Measurements from ENCODE around the gene GFOD2. TPM values are rescaled to one million over a fixed set of nuclear protein-coding genes. Genes with fewer than 3 reads are reported as not detected.

Gene GFOD2
- total and polyA plus RNA-seq, 2 of the 13 experiments (the other 11 are each of a cell fraction or from before 2014, with no cell fraction given), result 11.1 to 17.2 TPM

DNA sequence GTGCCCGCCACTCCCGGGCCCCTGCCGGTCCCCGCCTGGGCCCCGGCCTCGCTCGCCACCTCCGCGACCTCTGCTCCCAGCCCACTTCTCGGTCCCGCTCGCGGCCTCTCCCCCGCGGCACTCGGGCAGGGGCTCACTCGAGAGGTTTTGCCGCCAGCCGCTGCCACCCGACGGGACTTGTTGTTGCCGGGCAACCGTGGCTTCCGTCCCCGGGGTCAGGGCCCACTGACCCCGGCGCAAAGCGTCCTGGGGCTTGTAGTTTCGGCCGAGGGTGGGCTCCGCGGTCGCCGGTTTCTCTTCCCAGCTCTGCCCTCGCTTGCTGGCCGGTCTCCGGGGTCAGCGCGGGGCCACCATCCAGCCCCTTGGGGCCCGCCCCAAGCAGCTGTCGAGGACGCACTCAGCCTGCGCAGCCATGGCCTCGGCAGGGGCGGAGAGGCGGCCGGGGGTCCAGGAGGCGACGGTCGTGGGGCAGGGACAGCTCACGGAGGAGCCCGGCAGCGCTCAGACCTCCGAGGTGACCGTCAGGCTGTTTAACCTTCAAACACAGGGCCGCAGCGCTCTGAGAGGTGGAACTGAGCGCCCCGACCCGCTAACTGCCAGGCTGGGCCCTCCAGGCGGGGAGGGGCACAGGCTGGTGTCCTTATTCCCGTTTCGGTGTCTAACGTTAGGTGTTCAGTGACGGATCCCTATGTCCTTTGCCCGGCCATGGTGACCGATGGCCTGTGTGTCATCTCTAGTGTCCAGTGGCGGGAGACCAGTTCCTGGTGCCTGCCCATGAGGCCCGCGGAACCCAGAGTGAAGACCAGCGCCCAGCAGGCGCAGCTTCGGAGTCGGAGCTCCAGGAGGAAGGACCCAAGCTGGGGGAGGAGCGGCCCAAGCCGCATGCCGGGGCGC lies 52.3 kb downstream of the GFOD2 start, which contains the start of the genes C16orf86 and ENKD1 (continued):
- 0 out of 2 replicates have a peak, but pooled peaks have one; percentile 46 for TF ChIP-seq ZNF317 (CRISPR knock-in tag; IDR thresholded peaks at IDR 0.05)
- no peak for TF ChIP-seq ZNF138 (CRISPR knock-in tag; IDR thresholded peaks at IDR 0.05; ENCODE audit: low read depth)
- TF ChIP-seq THAP11 (CRISPR knock-in tag; IDR thresholded peaks at IDR 0.05), result peak; percentile 98
- TF ChIP-seq MAF1 (CRISPR knock-in tag; IDR thresholded peaks at IDR 0.05; ENCODE audit: borderline replicate concordance), result no peak
- TF ChIP-seq ARNTL (CRISPR knock-in tag; IDR thresholded peaks at IDR 0.05), result no peak
- peak; percentile 98 for TF ChIP-seq SIN3A (IDR thresholded peaks at IDR 0.05; ENCODE audit: borderline replicate concordance, low read depth, low read length)
- TF ChIP-seq, protein P1, sequence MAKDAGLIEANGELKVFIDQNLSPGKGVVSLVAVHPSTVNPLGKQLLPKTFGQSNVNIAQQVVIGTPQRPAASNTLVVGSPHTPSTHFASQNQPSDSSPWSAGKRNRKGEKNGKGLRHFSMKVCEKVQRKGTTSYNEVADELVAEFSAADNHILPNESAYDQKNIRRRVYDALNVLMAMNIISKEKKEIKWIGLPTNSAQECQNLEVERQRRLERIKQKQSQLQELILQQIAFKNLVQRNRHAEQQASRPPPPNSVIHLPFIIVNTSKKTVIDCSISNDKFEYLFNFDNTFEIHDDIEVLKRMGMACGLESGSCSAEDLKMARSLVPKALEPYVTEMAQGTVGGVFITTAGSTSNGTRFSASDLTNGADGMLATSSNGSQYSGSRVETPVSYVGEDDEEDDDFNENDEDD (CRISPR knock-in tag; IDR thresholded peaks at IDR 0.05; ENCODE audit: borderline replicate concordance), result peak; percentile 56; the same call in 1 of the 2 replicates
- TF ChIP-seq ZFY (CRISPR knock-in tag; IDR thresholded peaks at IDR 0.05), result peak; percentile 81
- 0 out of 2 replicates have a peak, but pooled peaks have one; percentile 58 for TF ChIP-seq ZFP82 (CRISPR knock-in tag; IDR thresholded peaks at IDR 0.05; ENCODE audit: borderline replicate concordance)
- no peak for TF ChIP-seq MEF2D (CRISPR knock-in tag; IDR thresholded peaks at IDR 0.05)
- 0 out of 2 replicates have a peak, but pooled peaks have one; percentile 70 for TF ChIP-seq ZNF619 (CRISPR knock-in tag; IDR thresholded peaks at IDR 0.05)
- TF ChIP-seq ZFP1 (CRISPR knock-in tag; IDR thresholded peaks at IDR 0.05), result no peak
- TF ChIP-seq YY1 (IDR thresholded peaks at IDR 0.05; ENCODE audit: insufficient read depth, insufficient replicate concordance, low read depth, low read length), result no peak
- TF ChIP-seq MEIS1 (CRISPR knock-in tag; IDR thresholded peaks at IDR 0.05; ENCODE audit: borderline replicate concordance), result no peak
- peak; percentile 81; the same call in 1 of the 2 replicates for TF ChIP-seq FOXJ3 (CRISPR knock-in tag; IDR thresholded peaks at IDR 0.05; ENCODE audit: borderline replicate concordance)
- TF ChIP-seq, protein P2, sequence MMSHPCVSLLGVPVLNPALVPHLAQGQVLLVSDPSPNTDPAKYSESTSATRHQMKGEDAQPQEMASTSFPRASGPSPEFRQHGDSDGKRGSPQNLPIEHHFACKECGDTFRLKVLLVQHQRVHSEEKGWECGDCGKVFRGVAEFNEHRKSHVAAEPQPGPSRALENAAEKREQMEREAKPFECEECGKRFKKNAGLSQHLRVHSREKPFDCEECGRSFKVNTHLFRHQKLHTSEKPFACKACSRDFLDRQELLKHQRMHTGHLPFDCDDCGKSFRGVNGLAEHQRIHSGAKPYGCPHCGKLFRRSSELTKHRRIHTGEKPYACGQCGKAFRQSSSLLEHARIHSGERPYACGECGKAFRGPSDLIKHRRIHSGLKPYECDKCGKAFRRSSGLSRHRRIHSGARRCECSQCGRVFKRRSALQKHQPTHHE (CRISPR knock-in tag; IDR thresholded peaks at IDR 0.05; ENCODE audit: borderline replicate concordance), result peak; percentile 34; the same call in 1 of the 2 replicates
- peak; percentile 64; the same call in 1 of the 2 replicates for TF ChIP-seq ZBTB7B (CRISPR knock-in tag; IDR thresholded peaks at IDR 0.05)
- TF ChIP-seq THYN1 (CRISPR knock-in tag; IDR thresholded peaks at IDR 0.05; ENCODE audit: borderline replicate concordance, low read depth), result no peak
- TF ChIP-seq, protein P3, sequence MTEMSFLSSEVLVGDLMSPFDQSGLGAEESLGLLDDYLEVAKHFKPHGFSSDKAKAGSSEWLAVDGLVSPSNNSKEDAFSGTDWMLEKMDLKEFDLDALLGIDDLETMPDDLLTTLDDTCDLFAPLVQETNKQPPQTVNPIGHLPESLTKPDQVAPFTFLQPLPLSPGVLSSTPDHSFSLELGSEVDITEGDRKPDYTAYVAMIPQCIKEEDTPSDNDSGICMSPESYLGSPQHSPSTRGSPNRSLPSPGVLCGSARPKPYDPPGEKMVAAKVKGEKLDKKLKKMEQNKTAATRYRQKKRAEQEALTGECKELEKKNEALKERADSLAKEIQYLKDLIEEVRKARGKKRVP (CRISPR knock-in tag; IDR thresholded peaks at IDR 0.05), result no peak
- TF ChIP-seq SP4 (CRISPR knock-in tag; IDR thresholded peaks at IDR 0.05), result peak; percentile 38; the same call in 1 of the 2 replicates
- TF ChIP-seq ELF3 (CRISPR knock-in tag; IDR thresholded peaks at IDR 0.05), result peak; percentile 19; the same call in 1 of the 2 replicates
- TF ChIP-seq, protein P4, sequence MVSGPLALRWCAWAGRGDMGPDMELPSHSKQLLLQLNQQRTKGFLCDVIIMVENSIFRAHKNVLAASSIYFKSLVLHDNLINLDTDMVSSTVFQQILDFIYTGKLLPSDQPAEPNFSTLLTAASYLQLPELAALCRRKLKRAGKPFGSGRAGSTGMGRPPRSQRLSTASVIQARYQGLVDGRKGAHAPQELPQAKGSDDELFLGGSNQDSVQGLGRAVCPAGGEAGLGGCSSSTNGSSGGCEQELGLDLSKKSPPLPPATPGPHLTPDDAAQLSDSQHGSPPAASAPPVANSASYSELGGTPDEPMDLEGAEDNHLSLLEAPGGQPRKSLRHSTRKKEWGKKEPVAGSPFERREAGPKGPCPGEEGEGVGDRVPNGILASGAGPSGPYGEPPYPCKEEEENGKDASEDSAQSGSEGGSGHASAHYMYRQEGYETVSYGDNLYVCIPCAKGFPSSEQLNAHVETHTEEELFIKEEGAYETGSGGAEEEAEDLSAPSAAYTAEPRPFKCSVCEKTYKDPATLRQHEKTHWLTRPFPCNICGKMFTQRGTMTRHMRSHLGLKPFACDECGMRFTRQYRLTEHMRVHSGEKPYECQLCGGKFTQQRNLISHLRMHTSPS (CRISPR knock-in tag; IDR thresholded peaks at IDR 0.05; ENCODE audit: low read depth), result 0 out of 2 replicates have a peak, but pooled peaks have one; percentile 15
- TF ChIP-seq GABPA (IDR thresholded peaks at IDR 0.05; ENCODE audit: low read depth, low read length), result no peak
- TF ChIP-seq GABPA (CRISPR knock-in tag; IDR thresholded peaks at IDR 0.05; ENCODE audit: low read depth), result peak; percentile 92
